Lower leg skin (tissue), 3 donors: Measurements from ENCODE around the gene SLC5A2.

Experiments used
- POLR2A ChIP-seq, 2 donors: fragments of 450-650 bp; IDR thresholded peaks; one replicate each; pipeline ENCODE4 v1.6.1; 2016 to 2017; ENCODE audit warnings: antibody characterized with exemption in 2 of 2, mild to moderate bottlenecking in 1 of 2, moderate library complexity in 1 of 2
- TF ChIP-seq, protein P1 (sequence below), 3 donors: fragments of 450-650 bp; IDR thresholded peaks; one replicate each; pipeline ENCODE4 v1.5.1; 2016; ENCODE audit warnings: antibody characterized with exemption in 3 of 3, mild to moderate bottlenecking in 3 of 3, moderate library complexity in 2 of 3

DNA sequence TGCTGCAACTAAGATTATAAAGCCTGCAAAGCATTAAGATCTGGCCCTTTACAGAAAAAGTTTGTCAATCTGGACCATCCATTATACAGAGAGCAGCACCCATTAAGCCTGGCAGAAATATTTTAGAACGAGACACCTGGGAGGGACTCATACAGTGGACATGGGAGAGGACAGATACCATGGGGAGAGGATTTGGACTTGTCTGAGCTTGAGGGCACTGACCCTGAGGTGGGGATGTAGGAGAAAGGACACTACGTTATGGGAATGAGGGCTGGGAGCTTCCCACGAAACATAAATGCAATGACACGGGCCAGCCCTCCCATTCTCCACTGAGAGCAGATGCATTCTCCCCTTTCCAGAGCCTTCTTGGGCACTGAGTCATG is 19.0 kb downstream of the SLC5A2 start:
- TF ChIP-seq, protein P1, sequence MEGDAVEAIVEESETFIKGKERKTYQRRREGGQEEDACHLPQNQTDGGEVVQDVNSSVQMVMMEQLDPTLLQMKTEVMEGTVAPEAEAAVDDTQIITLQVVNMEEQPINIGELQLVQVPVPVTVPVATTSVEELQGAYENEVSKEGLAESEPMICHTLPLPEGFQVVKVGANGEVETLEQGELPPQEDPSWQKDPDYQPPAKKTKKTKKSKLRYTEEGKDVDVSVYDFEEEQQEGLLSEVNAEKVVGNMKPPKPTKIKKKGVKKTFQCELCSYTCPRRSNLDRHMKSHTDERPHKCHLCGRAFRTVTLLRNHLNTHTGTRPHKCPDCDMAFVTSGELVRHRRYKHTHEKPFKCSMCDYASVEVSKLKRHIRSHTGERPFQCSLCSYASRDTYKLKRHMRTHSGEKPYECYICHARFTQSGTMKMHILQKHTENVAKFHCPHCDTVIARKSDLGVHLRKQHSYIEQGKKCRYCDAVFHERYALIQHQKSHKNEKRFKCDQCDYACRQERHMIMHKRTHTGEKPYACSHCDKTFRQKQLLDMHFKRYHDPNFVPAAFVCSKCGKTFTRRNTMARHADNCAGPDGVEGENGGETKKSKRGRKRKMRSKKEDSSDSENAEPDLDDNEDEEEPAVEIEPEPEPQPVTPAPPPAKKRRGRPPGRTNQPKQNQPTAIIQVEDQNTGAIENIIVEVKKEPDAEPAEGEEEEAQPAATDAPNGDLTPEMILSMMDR (IDR thresholded peaks at IDR 0.05), result no peak
- no peak for TF ChIP-seq POLR2A (IDR thresholded peaks at IDR 0.05)
